Mesodermal cell (in vitro differentiated cells): ENCODE measurements around the gene ZSCAN25. TPM values are rescaled to one million over a fixed set of nuclear protein-coding genes. Genes with fewer than 3 reads are reported as not detected.
"Not testable (repeated sequence)": the region's sequence is repeated elsewhere in the genome, so short reads cannot be mapped to it uniquely, and the experiment has no call there.

Source experiments
- H3K27ac ChIP-seq: 2 replicates; pipeline ENCODE4 v1.7.0; 2013; ENCODE audit warnings: mild to moderate bottlenecking, low read depth, low read length, moderate library complexity; ENCODE audit not compliant: severe bottlenecking
- H3K36me3 ChIP-seq: 2 replicates; pipeline ENCODE4 v1.7.1; 2013; ENCODE audit warnings: mild to moderate bottlenecking, low read length, moderate library complexity; ENCODE audit not compliant: control insufficient read depth, insufficient read depth
- H3K4me1 ChIP-seq: one replicate; pipeline ENCODE4 v1.7.1; 2013; ENCODE audit warnings: mild to moderate bottlenecking, low read length; ENCODE audit not compliant: insufficient read depth, control insufficient read depth, poor library complexity, severe bottlenecking
- H3K4me3 ChIP-seq: 2 replicates; pipeline ENCODE4 v1.7.0; 2013; ENCODE audit warnings: low read length, control low read depth, mild to moderate bottlenecking; ENCODE audit not compliant: insufficient read depth, poor library complexity, severe bottlenecking; ENCODE audit errors: extremely low read depth
- H3K9me3 ChIP-seq: 2 replicates; pipeline ENCODE4 v1.7.1; 2013; ENCODE audit warnings: mild to moderate bottlenecking, low read length, moderate library complexity; ENCODE audit not compliant: control insufficient read depth
- WGBS, 2 experiments: methylation state at CpG; one replicate each; pipeline ENCODE4 v1.1.5; 2013; ENCODE audit warnings: missing lambda C conversion rate in 2 of 2; ENCODE audit not compliant: insufficient coverage in 2 of 2; 5-methylcytosine and 5-hydroxymethylcytosine counted together
- polyA plus RNA-seq, 2 experiments: library from polyadenylated mRNA; stranded (reverse); fragments of 50-300 nt; gene quantifications; one replicate each; pipeline ENCODE4 v1.2.3, GENCODE V29; 2013

Gene ZSCAN25
- 7.3 TPM for polyA plus RNA-seq (2013, experiment 1 of 2)
- 7.6 TPM for polyA plus RNA-seq (2013, experiment 2 of 2)

GRCh38 chr7:99616359-99617191 lies at the start of gene ZSCAN25:
Gene ZSCAN25, plus strand, starts transcription at chr7:99616946. Its CDS starts 2,661 bp downstream, at chr7:99619607.
- Histone ChIP-seq H3K4me1 (peaks cover 21% of the 10 kb centered on the region), H3K9me3 (no peaks in the 10 kb centered on the region)
- 0 to 1% methylated on average over 51 to 55 of the region's 60 CpGs for WGBS, 2 experiments

GRCh38 chr7:99568770-99569169 lies 48.0 kb upstream of the ZSCAN25 start:
- H3K27ac ChIP-seq, H3K4me1 ChIP-seq, H3K4me3 ChIP-seq, H3K9me3 ChIP-seq: not testable (repeated sequence)
- 87 to 100% methylated on average over 3 to 6 of the region's 7 CpGs for WGBS, 2 experiments
- H3K36me3 ChIP-seq, result peaks cover 97% of the 10 kb centered on the region

More at GRCh38 chr7:99616359-99617191, at the start of gene ZSCAN25:
- Histone ChIP-seq H3K36me3 (peaks cover 33% of the 10 kb centered on the region), H3K4me3 (peak within 1 kb of the TSS; percentile 95), H3K27ac (peak within 1 kb of the TSS; percentile 86)

- Histone ChIP-seq H3K27ac (no peak overlapping the region), H3K36me3 (peaks cover 78% of the 10 kb centered on the region), H3K4me3 (no peak overlapping the region), H3K4me1 (no peaks in the 10 kb centered on the region), H3K9me3 (no peaks in the 10 kb centered on the region)
- 97 to 100% methylated on average over 2 to 3 of the region's 3 CpGs for WGBS, 2 experiments
Measured at GRCh38 chr7:99571768-99572167, 45.0 kb upstream of the ZSCAN25 start.

- Histone ChIP-seq H3K36me3 (peaks cover 65% of the 10 kb centered on the region), H3K9me3 (no peaks in the 10 kb centered on the region), H3K4me1 (no peaks in the 10 kb centered on the region), H3K27ac (no peak overlapping the region), H3K4me3 (no peak overlapping the region)
- WGBS, 2 experiments, result no CpG with 5 or more reads among the region's 1 CpG
Measured at GRCh38 chr7:99573257-99573656, 43.5 kb upstream of the ZSCAN25 start.

GRCh38 chr7:99576251-99576650 lies 40.5 kb upstream of the ZSCAN25 start:
- Histone ChIP-seq H3K36me3 (peaks cover 37% of the 10 kb centered on the region), H3K27ac (no peak overlapping the region), H3K4me3 (no peak overlapping the region), H3K9me3 (no peaks in the 10 kb centered on the region), H3K4me1 (no peaks in the 10 kb centered on the region)
- WGBS, 2 experiments, result 83% methylated on average over 1 of the region's 3 CpGs; no CpG with 5 or more reads in 1 of the 2 experiments

- Histone ChIP-seq H3K4me3 (no peak overlapping the region), H3K4me1 (no peaks in the 10 kb centered on the region)
- WGBS, 2 experiments, result 87 to 93% methylated on average over 3 of the region's 10 CpGs
Measured at GRCh38 chr7:99579281-99579955, 37.3 kb upstream of the ZSCAN25 start.

GRCh38 chr7:99579956-99580777 lies 36.6 kb upstream of the ZSCAN25 start:
- no peaks in the 10 kb centered on the region for H3K4me1 ChIP-seq
- peak overlapping the region; percentile 47 for H3K4me3 ChIP-seq
- no peaks in the 10 kb centered on the region for H3K36me3 ChIP-seq
- WGBS, 2 experiments, result 9 to 15% methylated on average over 43 to 54 of the region's 54 CpGs
- no peaks in the 10 kb centered on the region for H3K9me3 ChIP-seq
- H3K27ac ChIP-seq, result peak overlapping the region; percentile 48

More at GRCh38 chr7:99579281-99579955, 37.3 kb upstream of the ZSCAN25 start:
- peaks cover 5% of the 10 kb centered on the region for H3K36me3 ChIP-seq
- H3K9me3 ChIP-seq, result no peaks in the 10 kb centered on the region
- H3K27ac ChIP-seq, result no peak overlapping the region

- 29 to 46% methylated on average over 2 of the region's 4 CpGs for WGBS, 2 experiments
- H3K36me3 ChIP-seq, H3K9me3 ChIP-seq, H3K4me1 ChIP-seq, H3K27ac ChIP-seq: not testable (repeated sequence)
- H3K4me3 ChIP-seq, result peak overlapping the region; percentile 47
Measured at GRCh38 chr7:99580778-99581332, 35.9 kb upstream of the ZSCAN25 start.

- WGBS, 2 experiments, result no CpG with 5 or more reads among the region's 3 CpGs
- no peaks in the 10 kb centered on the region for H3K4me1 ChIP-seq
- H3K4me3 ChIP-seq, result no peak overlapping the region
- no peaks in the 10 kb centered on the region for H3K36me3 ChIP-seq
- H3K9me3 ChIP-seq, result no peaks in the 10 kb centered on the region
- H3K27ac ChIP-seq, result no peak overlapping the region
Measured at GRCh38 chr7:99588868-99589267, 27.9 kb upstream of the ZSCAN25 start.
